ENCODE measurements around the gene KIFC3.
"Not testable (repeated sequence)": the region's sequence is repeated elsewhere in the genome, so short reads cannot be mapped to it uniquely, and the experiment has no call there.

Gene KIFC3

DNA sequence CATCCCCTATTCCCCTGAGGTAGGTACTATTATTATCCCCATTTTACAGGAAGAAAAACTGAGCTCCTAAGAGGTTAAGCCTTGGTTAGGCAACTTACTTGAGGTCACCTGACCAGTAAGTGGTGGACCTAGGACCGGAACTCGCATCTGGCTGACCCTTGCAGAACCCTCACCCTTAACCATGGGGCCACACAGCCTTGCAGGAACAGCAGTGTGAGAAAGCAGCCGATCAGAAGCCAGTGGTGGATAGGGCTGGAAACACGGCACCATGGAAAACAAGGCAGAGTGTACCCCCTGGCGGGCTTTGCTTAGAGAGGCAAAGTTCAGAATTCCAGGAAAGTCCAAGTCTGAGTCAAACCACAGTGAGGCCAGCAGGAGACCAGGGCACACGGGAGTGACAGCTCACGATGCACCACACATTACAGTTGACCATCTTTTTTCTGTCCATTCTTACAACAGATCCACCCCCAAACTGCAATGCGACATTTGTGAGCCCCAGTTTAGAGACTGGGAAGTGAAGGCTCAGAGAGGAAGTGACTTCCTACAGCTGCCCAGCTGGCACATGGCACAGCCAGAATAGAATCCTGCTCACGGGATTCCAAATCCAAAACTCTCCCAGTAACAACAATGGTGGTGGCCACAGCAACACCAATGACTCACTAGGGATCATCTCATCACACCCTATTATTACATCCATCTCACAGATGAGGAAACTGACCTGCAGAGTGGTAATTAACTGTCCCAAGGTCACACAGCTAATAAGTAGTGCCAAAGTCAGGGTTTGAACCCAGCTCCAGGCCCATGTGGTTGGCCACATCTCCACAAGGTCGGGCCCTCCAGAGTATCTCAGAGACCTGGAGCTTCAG lies 20.3 kb downstream of the KIFC3 start:
- Histone ChIP-seq H2BK120ac (ENCODE audit: low read depth, low read length) (no peak overlapping the region), H3K23ac (ENCODE audit: low read length) (no peak overlapping the region), H3K36me3 (ENCODE audit: control insufficient read depth, insufficient read depth, low read length) (no peaks in the 10 kb centered on the region), H3K4me2 (ENCODE audit: low read length) (no peak overlapping the region), H2BK5ac (ENCODE audit: low read length) (no peak overlapping the region), H3K56ac (ENCODE audit: low read length) (no peak overlapping the region), H3K4me1 (ENCODE audit: control insufficient read depth, low read depth, low read length) (no peaks in the 10 kb centered on the region), H3K4ac (ENCODE audit: low read depth, low read length) (no peak overlapping the region), H3K79me1 (ENCODE audit: low read length) (no peaks in the 10 kb centered on the region), H3K27me3 (ENCODE audit: insufficient read depth, low read length, poor library complexity) (no peaks in the 10 kb centered on the region), H3K27ac (ENCODE audit: low read depth, low read length) (no peak overlapping the region), H3K4me3 (ENCODE audit: low read length) (no peak overlapping the region), H4K8ac (ENCODE audit: low read depth, low read length) (no peak overlapping the region), H2BK15ac (replicated peaks; ENCODE audit: low read depth) (no peak overlapping the region), H3K9ac (ENCODE audit: low read length) (no peak overlapping the region), H2AK5ac (ENCODE audit: low read length) (no peak overlapping the region), H3K79me2 (ENCODE audit: control insufficient read depth, insufficient read depth, low read length) (no peaks in the 10 kb centered on the region), H4K5ac (ENCODE audit: low read length) (no peak overlapping the region), H3K18ac (ENCODE audit: low read length) (no peak overlapping the region)
- no CpG with 5 or more reads among the region's 10 CpGs for WGBS (ENCODE audit: extremely low coverage, insufficient coverage, low lambda C conversion rate)
- no peak for DNase-seq

DNA sequence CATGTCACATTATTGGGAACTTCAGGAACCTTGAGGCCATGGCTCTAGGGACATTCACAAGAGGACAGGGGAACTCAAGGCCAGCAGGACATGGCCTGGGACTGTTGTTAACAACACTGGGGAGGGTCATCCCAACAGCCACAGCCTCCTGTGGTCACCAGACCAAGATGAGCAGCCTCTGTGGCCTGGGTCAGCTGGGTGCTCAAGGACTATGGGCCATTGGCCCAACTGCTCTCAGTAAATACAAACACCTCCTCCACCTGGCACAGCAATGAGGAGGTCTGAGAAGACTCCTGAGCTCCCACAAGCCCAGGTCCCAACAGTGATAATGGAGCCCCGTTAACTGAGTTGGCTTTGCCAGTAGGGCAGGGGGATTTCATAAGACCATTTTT lies 20.9 kb downstream of the KIFC3 start:
- Histone ChIP-seq H3K79me1 (ENCODE audit: low read length) (no peaks in the 10 kb centered on the region), H3K4ac (ENCODE audit: low read depth, low read length) (no peak overlapping the region), H2BK120ac (ENCODE audit: low read depth, low read length) (no peak overlapping the region), H3K18ac (ENCODE audit: low read length) (no peak overlapping the region), H3K56ac (ENCODE audit: low read length) (no peak overlapping the region), H4K5ac (ENCODE audit: low read length) (no peak overlapping the region), H3K36me3 (ENCODE audit: control insufficient read depth, insufficient read depth, low read length) (no peaks in the 10 kb centered on the region), H3K23ac (ENCODE audit: low read length) (no peak overlapping the region), H3K4me1 (ENCODE audit: control insufficient read depth, low read depth, low read length) (peaks cover 3% of the 10 kb centered on the region), H2BK5ac (ENCODE audit: low read length) (no peak overlapping the region), H3K9ac (ENCODE audit: low read length) (no peak overlapping the region), H3K4me2 (ENCODE audit: low read length) (no peak overlapping the region), H4K8ac (ENCODE audit: low read depth, low read length) (no peak overlapping the region), H2AK5ac (ENCODE audit: low read length) (no peak overlapping the region), H3K27ac (ENCODE audit: low read depth, low read length) (no peak overlapping the region), H2BK15ac (replicated peaks; ENCODE audit: low read depth) (no peak overlapping the region), H3K27me3 (ENCODE audit: insufficient read depth, low read length, poor library complexity) (no peaks in the 10 kb centered on the region), H3K4me3 (ENCODE audit: low read length) (no peak overlapping the region), H3K79me2 (ENCODE audit: control insufficient read depth, insufficient read depth, low read length) (no peaks in the 10 kb centered on the region)
- no CpG with 5 or more reads among the region's 1 CpG for WGBS (ENCODE audit: extremely low coverage, insufficient coverage, low lambda C conversion rate)
- no peak for DNase-seq

DNA sequence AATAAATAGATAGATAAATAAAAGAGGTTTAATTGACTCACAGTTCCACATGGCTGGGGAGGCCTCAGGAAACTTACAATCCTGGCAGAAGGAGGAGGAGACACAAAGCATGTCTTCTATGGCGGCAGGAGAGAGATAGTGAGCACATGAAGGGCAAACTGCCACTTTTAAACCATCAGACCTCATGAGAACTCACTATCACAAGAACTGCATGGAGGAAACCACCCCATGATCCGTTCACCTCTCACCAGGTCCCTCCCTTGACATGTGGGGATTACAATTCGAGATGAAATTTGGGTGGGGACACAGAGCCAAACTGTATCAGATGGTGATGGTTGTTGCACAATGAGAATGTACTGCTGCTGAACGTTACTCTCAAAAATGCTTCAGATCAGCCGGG lies 22.5 kb downstream of the KIFC3 start:
- not testable (repeated sequence) for H2BK5ac ChIP-seq (ENCODE audit: low read length); H3K79me2 ChIP-seq (ENCODE audit: control insufficient read depth, insufficient read depth, low read length); H3K79me1 ChIP-seq (ENCODE audit: low read length); H3K4ac ChIP-seq (ENCODE audit: low read depth, low read length); H2AK5ac ChIP-seq (ENCODE audit: low read length); H3K56ac ChIP-seq (ENCODE audit: low read length); H2BK15ac ChIP-seq (replicated peaks; ENCODE audit: low read depth); H3K23ac ChIP-seq (ENCODE audit: low read length); DNase-seq; H3K9ac ChIP-seq (ENCODE audit: low read length); H2BK120ac ChIP-seq (ENCODE audit: low read depth, low read length); H4K5ac ChIP-seq (ENCODE audit: low read length); H3K36me3 ChIP-seq (ENCODE audit: control insufficient read depth, insufficient read depth, low read length); H3K4me3 ChIP-seq (ENCODE audit: low read length); H4K8ac ChIP-seq (ENCODE audit: low read depth, low read length); H3K27ac ChIP-seq (ENCODE audit: low read depth, low read length); H3K4me2 ChIP-seq (ENCODE audit: low read length); H3K27me3 ChIP-seq (ENCODE audit: insufficient read depth, low read length, poor library complexity); H3K18ac ChIP-seq (ENCODE audit: low read length)
- no CpG with 5 or more reads among the region's 5 CpGs for WGBS (ENCODE audit: extremely low coverage, insufficient coverage, low lambda C conversion rate)
- H3K4me1 ChIP-seq (ENCODE audit: control insufficient read depth, low read depth, low read length) = peaks cover 12% of the 10 kb centered on the region

DNA sequence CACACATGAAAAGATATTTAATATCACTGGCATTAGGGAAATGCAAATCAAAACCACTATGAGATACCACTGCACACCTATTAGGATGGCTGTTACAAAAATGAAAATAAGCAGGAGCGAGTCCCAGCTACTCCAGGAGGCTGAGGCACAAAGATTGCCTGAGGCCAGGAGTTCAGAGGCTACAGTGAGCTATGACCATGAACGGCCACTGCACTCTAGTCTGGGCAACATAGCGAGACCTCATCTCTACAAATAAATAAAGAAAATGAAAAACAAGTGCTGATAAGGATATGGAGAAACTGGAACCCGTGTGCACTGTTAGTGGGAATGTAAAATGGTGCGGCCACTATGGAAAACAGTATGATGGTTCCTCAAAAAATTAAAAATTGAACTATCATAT lies 23.6 kb downstream of the KIFC3 start:
- no peak overlapping the region for H2BK5ac ChIP-seq (ENCODE audit: low read length)
- H4K5ac ChIP-seq (ENCODE audit: low read length) = no peak overlapping the region
- peaks cover 12% of the 10 kb centered on the region for H3K4me1 ChIP-seq (ENCODE audit: control insufficient read depth, low read depth, low read length)
- H3K18ac ChIP-seq (ENCODE audit: low read length) = no peak overlapping the region
- no peaks in the 10 kb centered on the region for H3K79me2 ChIP-seq (ENCODE audit: control insufficient read depth, insufficient read depth, low read length)
- no peak overlapping the region for H4K8ac ChIP-seq (ENCODE audit: low read depth, low read length)
- H3K4ac ChIP-seq (ENCODE audit: low read depth, low read length) = no peak overlapping the region
- no peak overlapping the region for H3K4me2 ChIP-seq (ENCODE audit: low read length)
- H3K23ac ChIP-seq (ENCODE audit: low read length) = no peak overlapping the region
- H3K27ac ChIP-seq (ENCODE audit: low read depth, low read length) = no peak overlapping the region
- no peak for DNase-seq
- H3K56ac ChIP-seq (ENCODE audit: low read length) = no peak overlapping the region
- no peak overlapping the region for H3K4me3 ChIP-seq (ENCODE audit: low read length)
- H3K9ac ChIP-seq (ENCODE audit: low read length) = no peak overlapping the region
- no peaks in the 10 kb centered on the region for H3K79me1 ChIP-seq (ENCODE audit: low read length)
- WGBS (ENCODE audit: extremely low coverage, insufficient coverage, low lambda C conversion rate) = no CpG with 5 or more reads among the region's 5 CpGs
- no peak overlapping the region for H2BK120ac ChIP-seq (ENCODE audit: low read depth, low read length)
- H2AK5ac ChIP-seq (ENCODE audit: low read length) = no peak overlapping the region
- no peak overlapping the region for H2BK15ac ChIP-seq (replicated peaks; ENCODE audit: low read depth)
- H3K36me3 ChIP-seq (ENCODE audit: control insufficient read depth, insufficient read depth, low read length) = no peaks in the 10 kb centered on the region
- no peaks in the 10 kb centered on the region for H3K27me3 ChIP-seq (ENCODE audit: insufficient read depth, low read length, poor library complexity)

DNA sequence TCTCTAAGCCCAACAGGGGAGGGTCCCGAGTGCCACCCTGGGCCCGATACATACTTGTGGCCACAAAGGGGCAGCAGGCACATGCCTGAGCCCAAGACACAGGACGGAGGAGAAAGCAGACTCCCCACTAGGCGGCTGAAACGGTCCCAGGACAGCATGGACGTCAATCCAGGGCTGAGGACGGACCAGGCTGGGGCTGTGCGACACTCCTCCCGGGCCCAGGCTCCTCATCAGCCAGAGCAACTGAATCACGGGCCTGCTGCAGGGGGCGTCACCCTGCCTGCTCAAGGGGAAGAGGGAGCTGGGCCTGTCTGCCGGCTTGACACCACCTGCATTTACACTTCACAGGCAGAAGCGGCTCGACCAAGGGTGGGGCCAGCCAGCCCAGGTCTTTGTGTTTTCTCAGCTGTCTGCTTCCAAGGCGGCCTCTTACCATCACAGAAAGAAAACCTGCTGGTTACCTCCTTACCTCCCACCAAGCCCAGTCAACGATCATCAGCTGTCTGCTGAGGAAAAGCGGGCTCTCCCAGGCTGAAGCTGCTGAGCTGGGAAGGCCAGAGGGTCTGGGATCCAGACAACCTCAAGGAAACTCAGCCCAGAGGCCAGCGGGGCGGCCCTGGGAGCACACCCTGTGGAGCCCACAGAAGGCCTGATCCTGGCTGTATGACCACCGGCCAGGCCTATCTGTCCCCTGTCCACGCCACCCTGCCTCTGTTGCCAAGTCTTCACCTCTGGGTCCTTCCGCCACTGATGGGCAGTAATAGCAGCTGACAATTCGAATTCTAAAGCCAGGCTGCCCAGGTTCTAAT lies 26.4 kb downstream of the KIFC3 start:
- peak overlapping the region; percentile 87 for H3K56ac ChIP-seq (ENCODE audit: low read length)
- H2AK5ac ChIP-seq (ENCODE audit: low read length) = no peak overlapping the region
- no peaks in the 10 kb centered on the region for H3K27me3 ChIP-seq (ENCODE audit: insufficient read depth, low read length, poor library complexity)
- H3K4me3 ChIP-seq (ENCODE audit: low read length) = no peak overlapping the region
- peak overlapping the region; percentile 75 for H3K23ac ChIP-seq (ENCODE audit: low read length)
- no peak overlapping the region for H3K4me2 ChIP-seq (ENCODE audit: low read length)
- no peaks in the 10 kb centered on the region for H3K79me1 ChIP-seq (ENCODE audit: low read length)
- peak overlapping the region; percentile 77 for H3K27ac ChIP-seq (ENCODE audit: low read depth, low read length)
- no peak overlapping the region for H4K8ac ChIP-seq (ENCODE audit: low read depth, low read length)
- H3K79me2 ChIP-seq (ENCODE audit: control insufficient read depth, insufficient read depth, low read length) = no peaks in the 10 kb centered on the region
- no peak overlapping the region for H2BK15ac ChIP-seq (replicated peaks; ENCODE audit: low read depth)
- H3K18ac ChIP-seq (ENCODE audit: low read length) = peak overlapping the region; percentile 78
- H2BK5ac ChIP-seq (ENCODE audit: low read length) = peak overlapping the region; percentile 61
- no peak overlapping the region for H4K5ac ChIP-seq (ENCODE audit: low read length)
- peak; percentile 99 for DNase-seq
- peak overlapping the region; percentile 60 for H3K9ac ChIP-seq (ENCODE audit: low read length)
- H2BK120ac ChIP-seq (ENCODE audit: low read depth, low read length) = no peak overlapping the region
- no CpG with 5 or more reads among the region's 23 CpGs for WGBS (ENCODE audit: extremely low coverage, insufficient coverage, low lambda C conversion rate)
- H3K4me1 ChIP-seq (ENCODE audit: control insufficient read depth, low read depth, low read length) = peaks cover 12% of the 10 kb centered on the region
- H3K4ac ChIP-seq (ENCODE audit: low read depth, low read length) = peak overlapping the region; percentile 11
- H3K36me3 ChIP-seq (ENCODE audit: control insufficient read depth, insufficient read depth, low read length) = peaks cover 2% of the 10 kb centered on the region
